H9 (cell line): ENCODE data around the gene ASCC3. TPM values are rescaled to one million over a fixed set of nuclear protein-coding genes. Genes with fewer than 3 reads are reported as not detected.

Experiments used
- DNase-seq: peaks from one replicate; pipeline ENCODE4 v3.0.0-alpha.2; 2017
- H2AFZ ChIP-seq: one replicate; pipeline ENCODE4 v1.6.1; 2013; ENCODE audit warnings: mild to moderate bottlenecking, low read length, control low read depth, moderate library complexity
- H2AK5ac ChIP-seq: 2 replicates; pipeline ENCODE4 v1.6.1; 2013; ENCODE audit warnings: low read length, control low read depth, mixed read lengths; ENCODE audit not compliant: insufficient read length
- H2BK120ac ChIP-seq: one replicate; pipeline ENCODE4 v1.6.1; 2013; ENCODE audit warnings: low read depth, mild to moderate bottlenecking, low read length, control low read depth, inconsistent platforms; ENCODE audit not compliant: poor library complexity, severe bottlenecking
- H2BK12ac ChIP-seq: 2 replicates; pipeline ENCODE4 v1.6.1; 2013; ENCODE audit warnings: low read length, control low read depth, mixed read lengths, low read depth; ENCODE audit not compliant: insufficient read length
- H2BK15ac ChIP-seq: 2 replicates; pipeline ENCODE4 v1.6.1; 2013; ENCODE audit warnings: low read depth, low read length, control low read depth
- H2BK20ac ChIP-seq: one replicate; pipeline ENCODE4 v1.6.1; 2013; ENCODE audit warnings: low read depth, mild to moderate bottlenecking, low read length, control low read depth, inconsistent platforms; ENCODE audit not compliant: poor library complexity, severe bottlenecking
- H2BK5ac ChIP-seq: 2 replicates; pipeline ENCODE4 v1.6.1; 2013; ENCODE audit warnings: low read length, control low read depth, mixed read lengths; ENCODE audit not compliant: insufficient read length
- H3K14ac ChIP-seq: 2 replicates; pipeline ENCODE4 v1.6.1; 2013; ENCODE audit warnings: low read length, control low read depth; ENCODE audit not compliant: insufficient read depth
- H3K18ac ChIP-seq: 2 replicates; pipeline ENCODE4 v1.6.1; 2013; ENCODE audit warnings: low read depth, mild to moderate bottlenecking, mixed read lengths, low read length, control low read depth; ENCODE audit not compliant: insufficient read length
- H3K23ac ChIP-seq: 2 replicates; pipeline ENCODE4 v1.6.1; 2013; ENCODE audit warnings: low read length, control low read depth, mixed read lengths, low read depth; ENCODE audit not compliant: insufficient read length
- H3K23me2 ChIP-seq: 2 replicates; pipeline ENCODE4 v1.6.1; 2013; ENCODE audit warnings: low read depth, mild to moderate bottlenecking, mixed read lengths, low read length, control low read depth; ENCODE audit not compliant: insufficient read length, poor library complexity, severe bottlenecking
- H3K27ac ChIP-seq: 2 replicates; pipeline ENCODE4 v1.5.1; 2013; ENCODE audit warnings: low read length, control low read depth, mixed read lengths, low read depth; ENCODE audit not compliant: insufficient read length
- H3K27me3 ChIP-seq: 2 replicates; pipeline ENCODE4 v1.6.1; 2013; ENCODE audit warnings: low read length, control low read depth, inconsistent platforms; ENCODE audit not compliant: insufficient read depth
- H3K4ac ChIP-seq: 2 replicates; pipeline ENCODE4 v1.6.1; 2013; ENCODE audit warnings: low read depth, mild to moderate bottlenecking, control low read depth, inconsistent platforms, low read length, moderate library complexity
- H3K4me1 ChIP-seq: 2 replicates; pipeline ENCODE4 v1.6.1; 2013; ENCODE audit warnings: low read length, control low read depth, inconsistent platforms; ENCODE audit not compliant: insufficient read depth
- H3K4me2 ChIP-seq: 2 replicates; pipeline ENCODE4 v1.6.1; 2013; ENCODE audit warnings: low read length, control low read depth, mixed read lengths; ENCODE audit not compliant: insufficient read length, insufficient read depth
- H3K56ac ChIP-seq: 2 replicates; pipeline ENCODE4 v1.6.1; 2013; ENCODE audit warnings: low read depth, mild to moderate bottlenecking, mixed read lengths, low read length, control low read depth; ENCODE audit not compliant: insufficient read length
- H3K79me1 ChIP-seq: 2 replicates; pipeline ENCODE4 v1.6.1; 2013; ENCODE audit warnings: low read depth, mild to moderate bottlenecking, moderate library complexity, low read length, control low read depth, inconsistent platforms; ENCODE audit not compliant: insufficient read depth, poor library complexity, severe bottlenecking
- H3K79me2 ChIP-seq: 2 replicates; pipeline ENCODE4 v1.6.1; 2013; ENCODE audit warnings: low read length, control low read depth, inconsistent platforms; ENCODE audit not compliant: insufficient read depth
- H3K9ac ChIP-seq: 2 replicates; pipeline ENCODE4 v1.6.1; 2013; ENCODE audit warnings: low read length, control low read depth, mixed read lengths; ENCODE audit not compliant: insufficient read length; ENCODE audit errors: extremely low read depth
- H3K9me3 ChIP-seq: one replicate; pipeline ENCODE4 v1.6.1; 2013; ENCODE audit warnings: low read depth, low read length, inconsistent platforms; ENCODE audit not compliant: control insufficient read depth
- H3T11ph ChIP-seq: one replicate; pipeline ENCODE4 v1.6.1; 2013; ENCODE audit warnings: mild to moderate bottlenecking, low read length, control low read depth, inconsistent platforms
- H4K20me1 ChIP-seq: one replicate; pipeline ENCODE4 v1.6.1; 2013; ENCODE audit not compliant: control insufficient read depth, insufficient read length, insufficient read depth
- H4K5ac ChIP-seq: 2 replicates; pipeline ENCODE4 v1.6.1; 2013; ENCODE audit warnings: low read depth, mild to moderate bottlenecking, mixed read lengths, low read length, control low read depth; ENCODE audit not compliant: insufficient read length
- H4K8ac ChIP-seq: replicated peaks from 2 replicates; pipeline ENCODE4 v1.6.1; 2013; ENCODE audit warnings: low read length, control low read depth, mixed read lengths, low read depth; ENCODE audit not compliant: insufficient read length
- H4K91ac ChIP-seq: 2 replicates; pipeline ENCODE4 v1.6.1; 2013; ENCODE audit warnings: low read depth, mild to moderate bottlenecking, moderate library complexity, mixed read lengths, low read length, control low read depth; ENCODE audit not compliant: insufficient read length
- H3K27ac Mint-ChIP-seq, 3 experiments: 2 replicates in 2 of 3; 3 replicates in 1 of 3; pipeline ENCODE4 v1.8.0; 2020 to 2021; ENCODE audit warnings: mixed read lengths in 3 of 3, mild to moderate bottlenecking in 1 of 3, moderate library complexity in 1 of 3
- H3K27me3 Mint-ChIP-seq: 2 replicates; pipeline ENCODE4 v1.8.0; 2021; ENCODE audit warnings: low read depth, mild to moderate bottlenecking, moderate library complexity, mixed read lengths
- H3K36me3 Mint-ChIP-seq, 3 experiments: 2 replicates in 2 of 3; 3 replicates in 1 of 3; pipeline ENCODE4 v1.8.0; 2020 to 2021; ENCODE audit warnings: low read depth in 3 of 3, mixed read lengths in 3 of 3; ENCODE audit not compliant: insufficient read depth in 1 of 3
- H3K4me1 Mint-ChIP-seq, 2 experiments: 2 replicates each; pipeline ENCODE4 v1.8.0; 2020; ENCODE audit warnings: mixed read lengths in 2 of 2
- H3K4me3 Mint-ChIP-seq, 2 experiments: 2 replicates in 1 of 2; 3 replicates in 1 of 2; pipeline ENCODE4 v1.8.0; 2020 to 2021; ENCODE audit warnings: mild to moderate bottlenecking in 2 of 2, mixed read lengths in 2 of 2, moderate library complexity in 1 of 2
- H3K9me3 Mint-ChIP-seq, 2 experiments: 2 replicates in 1 of 2; 3 replicates in 1 of 2; pipeline ENCODE4 v1.8.0; 2020; ENCODE audit warnings: mild to moderate bottlenecking in 2 of 2, mixed read lengths in 2 of 2, moderate library complexity in 1 of 2
- CTCF ChIP-seq: fragments of 200-600 bp; sonication (generic); conservative IDR thresholded peaks from 3 replicates; pipeline ENCODE4 v1.8.0; 2021; ENCODE audit warnings: antibody characterized with exemption, mild to moderate bottlenecking
- WGBS: extraction: QIAGEN DNeasy Blood & Tissue Kit; methylation state at CpG from one replicate; pipeline ENCODE4 v1.1.7; 2013; ENCODE audit warnings: missing lambda C conversion rate, low lambda C conversion rate, mixed read lengths; ENCODE audit not compliant: insufficient read length; ENCODE audit errors: extremely low coverage; 5-methylcytosine and 5-hydroxymethylcytosine counted together
- long read RNA-seq: library from polyadenylated mRNA; unstranded; transcript quantifications from one replicate; pipeline ENCODE4 v2.0.0, GENCODE V29; 2020
- total RNA-seq: library from RNA; stranded (reverse); gene quantifications from 2 replicates; pipeline ENCODE4 v1.2.1, GENCODE V29; 2021

ASCC3 gene
- total RNA-seq = 61.4 and 63.8 TPM in 2 replicates
- long read RNA-seq, transcript ASCC3-203 (4 exons, 3,433 nt) = major isoform, 21 of 112 reads
- long read RNA-seq, partial matches to known transcripts = 64 of 112 reads
- long read RNA-seq, other reads (novel, unspliced or antisense) = 24 of 112 reads

- Histone ChIP-seq H2BK5ac (no peak within 1 kb of the TSS), H3K27me3 (no peaks in the 10 kb centered on the region), H3K4ac (no peak within 1 kb of the TSS), H2AFZ (peak within 1 kb of the TSS; percentile 45), H4K8ac (no peak within 1 kb of the TSS), H2BK120ac (no peak within 1 kb of the TSS), H3K18ac (peak within 1 kb of the TSS; percentile 66), H2BK20ac (no peak within 1 kb of the TSS), H3T11ph (no peak within 1 kb of the TSS), H4K5ac (no peak within 1 kb of the TSS), H2BK12ac (no peak within 1 kb of the TSS), H3K23me2 (peaks cover 7% of the 10 kb centered on the region), H3K27ac (no peak within 1 kb of the TSS), H3K56ac (no peak within 1 kb of the TSS), H3K9me3 (no peaks in the 10 kb centered on the region), H3K14ac (peak within 1 kb of the TSS; percentile 56; the same call in 1 of the 2 replicates), H3K79me2 (peaks cover 12% of the 10 kb centered on the region; the same call in 1 of the 2 replicates), H2AK5ac (no peak within 1 kb of the TSS), H3K4me1 (peaks cover 15% of the 10 kb centered on the region), H2BK15ac (no peak within 1 kb of the TSS), H3K9ac (peak within 1 kb of the TSS; percentile 69), H3K23ac (no peak within 1 kb of the TSS), H4K20me1 (no peaks in the 10 kb centered on the region), H3K4me2 (peak within 1 kb of the TSS; percentile 63), H3K79me1 (no peaks in the 10 kb centered on the region), H4K91ac (no peak within 1 kb of the TSS)
- Mint-ChIP-seq H3K4me1 (peaks cover 52 to 56% of the 10 kb centered on the region in 2 experiments), H3K36me3 (peaks cover 0 to 9% (median 1%) of the 10 kb centered on the region in 3 experiments; a peak in 5 of 7 replicates), H3K27me3 (no peaks in the 10 kb centered on the region), H3K4me3 (peak within 1 kb of the TSS; percentile 99), H3K27ac (peak within 1 kb of the TSS; percentile 91 to 99 (median 98)), H3K9me3 (no peaks in the 10 kb centered on the region)
- DNase-seq = peak; percentile 92
- TF ChIP-seq CTCF = no peak
- no CpG with 5 or more reads among the region's 83 CpGs for WGBS
These were observed at the start of gene ASCC3 for GRCh38 chr6:100880853-100881706. ASCC3 (minus strand) TSS chr6:100881329; CDS start chr6:100867997, 13,332 bp downstream.
